GM19351 (cell line): ENCODE data around the gene ETV2.
"Not testable (repeated sequence)": the region's sequence is repeated elsewhere in the genome, so short reads cannot be mapped to it uniquely, and the experiment has no call there.

Source experiments
- ATAC-seq: cut with Tn5 transposase; IDR thresholded peaks from one replicate; pipeline ENCODE4 v1.9.1; 2021; ENCODE audit warnings: mild to moderate bottlenecking, moderate library complexity; ENCODE audit not compliant: unreplicated experiment

Gene ETV2

DNA sequence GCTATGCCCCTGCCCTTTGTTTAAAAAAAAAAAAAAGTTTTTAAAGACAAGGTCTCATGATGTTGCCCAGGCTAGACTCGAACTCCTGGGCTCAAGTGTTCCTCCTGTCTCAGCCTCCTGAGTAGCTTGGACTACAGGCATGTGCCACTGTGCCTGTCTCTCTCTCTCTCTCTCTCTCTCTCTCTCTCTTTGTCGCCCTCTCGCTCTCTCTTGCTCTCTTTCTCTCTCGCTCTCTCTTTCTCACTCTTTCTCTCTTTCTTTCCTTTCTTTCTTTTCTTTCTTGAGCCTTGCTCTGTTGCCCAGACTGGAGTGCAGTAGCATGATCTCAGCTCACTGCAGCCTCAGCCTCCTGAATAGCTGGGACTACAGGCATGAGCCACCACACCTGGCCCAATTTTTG lies 14.1 kb downstream of the ETV2 start:
- no peak for ATAC-seq

- no peak for ATAC-seq
These were observed 15.2 kb downstream of the ETV2 start for GRCh38 chr19:35656700-35657099.

- no peak for ATAC-seq
These were observed 16.6 kb downstream of the ETV2 start for GRCh38 chr19:35657904-35658700.

- ATAC-seq, result no peak
These were observed 20.4 kb downstream of the ETV2 start for GRCh38 chr19:35661995-35662340.

GRCh38 chr19:35663981-35664380 lies 22.4 kb downstream of the ETV2 start:
- no peak for ATAC-seq

DNA sequence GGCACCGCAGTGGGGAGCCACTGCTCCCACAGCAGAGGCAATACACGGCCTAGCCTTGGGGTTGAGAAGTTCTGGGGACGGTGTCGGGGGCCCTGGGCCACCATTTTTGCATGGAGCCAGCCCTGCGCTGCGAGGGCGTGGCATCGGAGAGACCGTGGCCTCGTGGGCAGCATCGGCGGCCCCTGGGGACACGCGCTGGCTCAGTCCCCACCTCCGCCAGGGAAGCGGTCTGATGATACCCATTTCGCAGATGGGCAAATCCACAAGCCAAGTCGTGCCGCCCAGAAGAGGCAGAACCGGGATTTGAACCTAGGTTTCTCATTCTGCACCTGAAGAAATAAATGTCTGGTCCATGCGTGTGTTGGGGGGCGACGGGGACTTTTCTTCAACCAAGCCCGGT lies 23.6 kb downstream of the ETV2 start:
- no peak for ATAC-seq

DNA sequence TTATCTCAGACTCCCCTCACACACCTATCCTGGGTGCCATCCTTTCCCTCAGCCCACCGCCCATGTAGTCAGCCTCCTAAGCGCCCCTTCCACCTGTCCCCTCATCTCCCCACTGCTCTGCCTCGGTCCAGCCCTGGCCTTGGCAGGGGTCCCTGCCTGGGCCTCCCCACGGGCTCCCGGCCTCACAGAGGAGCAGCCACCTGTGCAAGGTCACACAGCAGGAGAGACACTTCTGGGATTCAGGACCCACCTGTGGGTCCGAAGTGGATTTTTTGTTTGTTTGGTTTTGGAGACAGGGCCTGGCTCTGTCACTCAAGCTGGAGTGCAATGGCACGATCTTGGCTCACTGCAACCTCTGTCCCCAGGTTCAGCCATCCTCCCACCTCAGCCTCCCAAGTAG lies 24.1 kb downstream of the ETV2 start:
- ATAC-seq, result no peak

DNA sequence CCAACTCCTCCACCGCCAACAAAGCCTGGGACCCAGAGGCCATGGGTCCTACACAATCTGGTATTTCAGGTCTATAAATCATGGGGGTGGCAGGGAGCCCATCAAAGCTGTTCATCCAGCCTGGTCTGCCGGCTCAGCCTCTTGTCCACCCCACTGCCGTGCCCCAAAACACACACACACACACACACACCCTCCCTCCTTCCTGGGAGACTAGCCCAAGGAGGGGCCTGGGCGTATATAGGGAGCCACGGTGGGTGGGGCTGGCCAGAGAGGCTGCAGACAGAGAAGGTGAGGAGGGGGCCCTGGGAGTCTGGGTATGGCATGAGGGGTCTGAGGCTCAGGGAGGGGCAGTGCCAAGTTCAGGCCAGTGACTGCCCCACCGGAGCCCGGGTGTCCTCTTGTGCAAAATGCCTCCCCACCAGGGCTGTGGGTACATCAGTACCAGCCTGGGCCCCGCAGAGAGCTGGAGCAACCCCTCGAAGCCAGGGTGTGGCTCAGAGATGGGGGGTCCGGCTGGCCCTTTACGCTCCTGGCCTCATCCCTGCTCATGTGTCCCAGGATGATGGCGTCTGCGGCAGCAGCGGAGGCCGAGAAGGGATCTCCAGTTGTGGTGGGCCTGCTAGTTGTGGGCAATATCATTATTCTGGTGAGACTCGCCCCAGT lies 24.8 kb downstream of the ETV2 start, which contains the start of gene UPK1A:
Gene UPK1A (plus strand): TSS at position 267 of the 663 bp plus-strand sequence. CDS start 296 bp downstream, at position 563.
- no peak for ATAC-seq

DNA sequence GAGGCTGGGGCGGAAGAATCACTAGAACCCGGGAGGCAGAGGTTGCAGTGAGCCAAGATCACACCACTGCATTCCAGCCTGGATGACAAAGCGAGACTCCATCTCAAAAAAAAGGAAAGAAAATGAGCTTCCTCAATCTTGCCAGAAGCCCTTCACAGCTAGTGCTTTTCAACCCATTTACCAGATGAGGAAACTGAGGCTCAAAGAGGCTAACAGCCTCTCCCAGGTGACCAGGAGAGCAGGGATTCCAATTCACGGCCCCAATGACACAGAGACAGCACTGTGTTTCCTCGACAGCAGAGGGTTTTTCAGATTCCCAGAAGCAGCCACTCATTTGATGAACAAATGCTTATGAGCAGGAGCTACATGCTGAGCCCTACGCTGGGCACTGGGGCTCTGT lies 28.0 kb downstream of the ETV2 start:
- ATAC-seq, result no peak

GRCh38 chr19:35669974-35670373 lies 28.4 kb downstream of the ETV2 start:
- no peak for ATAC-seq

GRCh38 chr19:35670686-35671085 lies 29.1 kb downstream of the ETV2 start:
- ATAC-seq, result no peak

DNA sequence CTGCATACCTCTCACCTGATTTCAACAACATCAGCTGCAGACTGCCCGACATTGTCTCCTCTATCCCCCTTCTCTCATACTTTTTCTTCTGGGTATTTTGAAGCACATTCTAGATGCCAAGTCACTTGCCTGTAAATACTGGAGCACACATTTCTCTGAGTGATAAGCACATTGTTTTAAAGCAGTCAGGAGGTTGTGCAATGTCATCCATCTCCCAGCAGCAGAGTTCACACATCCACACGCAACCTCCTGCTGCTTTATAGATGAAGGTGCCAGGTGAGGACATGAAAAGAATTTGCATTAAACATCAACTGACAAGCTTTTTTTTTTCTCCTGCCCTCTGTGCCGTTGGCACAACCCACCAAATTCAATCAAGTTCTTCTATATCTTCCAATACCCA lies 30.3 kb downstream of the ETV2 start:
- no peak for ATAC-seq

- ATAC-seq, result no peak
These were observed 31.7 kb downstream of the ETV2 start for GRCh38 chr19:35673121-35673804.

DNA sequence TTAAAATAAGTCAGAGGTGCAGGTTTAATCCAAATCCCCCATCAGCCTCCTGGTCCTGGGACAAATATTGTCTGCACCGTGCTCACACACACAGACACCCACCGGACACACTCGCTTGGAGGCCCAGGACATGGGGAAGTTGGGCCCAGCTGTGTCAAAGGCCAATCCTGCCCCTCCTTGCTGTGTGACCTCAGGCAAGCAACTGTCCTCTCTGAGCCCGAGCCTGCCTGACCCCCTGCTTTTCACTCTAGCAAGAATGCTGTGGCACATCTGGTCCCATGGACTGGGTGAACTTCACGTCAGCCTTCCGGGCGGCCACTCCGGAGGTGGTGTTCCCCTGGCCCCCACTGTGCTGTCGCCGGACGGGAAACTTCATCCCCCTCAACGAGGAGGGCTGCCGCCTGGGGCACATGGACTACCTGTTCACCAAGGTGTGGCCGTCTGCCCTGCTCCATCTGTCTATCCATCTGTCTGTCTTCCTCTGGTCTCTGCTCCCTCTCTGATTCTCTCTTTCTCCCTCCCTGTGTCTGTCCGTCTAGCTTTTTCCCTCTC lies 34.1 kb downstream of the ETV2 start:
- no peak for ATAC-seq

GRCh38 chr19:35689836-35690235 lies 48.3 kb downstream of the ETV2 start:
- ATAC-seq, result no peak

GRCh38 chr19:35691106-35691505 lies 49.6 kb downstream of the ETV2 start:
- not testable (repeated sequence) for ATAC-seq

DNA sequence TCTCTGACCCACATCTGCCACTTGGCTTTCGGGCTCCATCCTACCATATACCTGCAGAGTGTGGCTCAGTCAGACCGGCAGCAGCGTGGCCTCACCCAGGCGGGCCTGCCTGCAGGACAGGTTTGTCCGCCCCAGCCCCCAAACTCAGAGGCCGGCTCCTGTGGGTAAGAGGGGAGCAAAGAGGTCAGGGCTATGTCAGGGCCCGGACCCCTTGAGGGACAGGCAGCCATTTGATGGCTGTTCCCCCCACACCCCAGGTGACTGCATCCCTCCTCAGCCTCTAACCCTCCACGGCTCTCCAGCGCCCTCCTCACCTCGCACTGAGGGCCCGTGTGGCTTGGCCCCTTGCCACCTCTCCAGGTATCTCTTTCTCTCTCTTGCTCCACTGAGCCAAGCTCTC lies 50.5 kb downstream of the ETV2 start:
- no peak for ATAC-seq

- no peak for ATAC-seq
These were observed 51.9 kb downstream of the ETV2 start for GRCh38 chr19:35693422-35693821.

DNA sequence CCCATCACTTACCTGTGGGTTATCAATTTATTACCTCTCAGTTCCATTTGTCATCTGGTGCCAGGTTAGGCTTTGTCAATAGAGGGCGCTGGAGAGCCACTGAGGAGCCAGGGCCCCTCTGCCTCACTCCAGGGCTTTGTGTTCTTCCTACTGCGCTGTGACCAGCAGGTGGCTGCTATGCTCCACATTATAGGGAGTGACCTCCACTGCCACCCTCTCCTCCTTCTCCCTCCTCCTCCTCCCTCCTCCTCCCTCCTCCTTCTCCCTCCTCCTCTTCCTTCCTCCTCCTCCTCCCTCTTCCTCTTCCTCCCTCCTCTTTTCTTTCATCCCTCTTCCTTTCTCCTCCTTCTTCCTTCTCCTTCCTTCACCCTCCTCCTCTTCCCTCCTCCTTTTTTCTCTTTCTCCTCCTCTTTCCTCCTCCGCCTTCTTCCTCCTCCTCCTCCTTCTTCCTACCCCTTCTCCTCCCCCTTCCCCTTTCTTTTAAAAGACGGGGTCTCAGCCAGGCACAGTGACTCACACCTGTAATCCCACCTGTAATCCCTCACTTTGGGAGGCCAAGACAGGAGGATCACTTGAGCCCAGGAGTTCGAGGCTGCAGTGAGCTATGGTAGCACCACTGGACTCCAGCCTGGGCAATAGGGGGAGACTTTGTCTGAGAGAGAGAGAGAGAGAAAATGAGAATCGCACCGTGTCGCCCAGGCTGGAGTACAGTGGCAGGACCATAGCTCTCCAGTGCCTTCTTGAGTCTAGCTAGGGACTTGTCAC lies 52.5 kb downstream of the ETV2 start:
- peak; percentile 67 for ATAC-seq
